ENCODE measurements around the gene LCTL.
"Not testable (repeated sequence)": the region's sequence is repeated elsewhere in the genome, so short reads cannot be mapped to it uniquely, and the experiment has no call there.

LCTL gene

DNA sequence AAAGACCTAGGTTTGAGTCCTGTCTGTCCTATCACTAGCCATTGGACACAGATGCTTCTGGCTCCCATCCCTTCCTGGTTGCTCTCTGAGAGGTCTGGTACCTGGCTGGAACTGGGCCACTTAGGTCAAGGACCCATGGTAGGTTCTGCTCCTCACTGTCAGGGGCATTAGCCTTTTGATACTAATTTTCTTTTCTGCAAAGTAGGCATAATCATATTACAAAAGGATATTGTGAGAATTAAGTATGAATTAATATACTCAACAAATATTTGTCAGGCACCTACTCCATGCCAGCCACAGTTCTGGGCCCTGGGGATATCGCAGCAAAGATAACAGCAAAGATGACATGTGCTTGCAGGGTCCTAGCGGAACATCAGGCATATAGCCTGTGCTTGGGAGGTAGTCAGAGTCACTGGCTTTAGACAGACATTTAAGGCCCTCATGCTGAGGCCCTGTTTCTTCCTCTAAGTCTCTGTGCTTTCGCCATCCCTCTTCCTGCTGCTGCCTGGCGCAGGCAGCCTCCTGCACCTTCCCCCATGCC lies 25.6 kb upstream of the LCTL start:
- DNase-seq = no peak

DNA sequence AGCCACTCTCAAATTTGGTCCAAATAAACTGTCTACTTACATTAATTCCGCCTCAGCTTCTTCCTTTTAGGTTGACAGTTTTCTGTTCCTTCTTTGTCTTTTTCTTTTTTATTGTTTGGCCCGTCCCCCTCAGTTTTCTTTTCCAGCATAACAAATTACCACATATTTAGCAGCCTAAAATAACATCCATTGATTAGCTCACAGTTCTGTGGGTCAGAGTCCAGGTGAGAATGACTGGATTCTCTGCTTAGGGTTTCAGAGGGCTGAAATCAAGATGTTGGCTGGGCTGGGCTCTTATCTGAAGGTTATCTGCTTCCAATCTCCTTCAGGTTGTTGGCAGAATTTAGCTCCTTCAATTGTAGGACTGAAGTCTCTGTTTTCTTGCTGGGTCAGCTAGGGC lies 24.6 kb upstream of the LCTL start:
- no peak for DNase-seq

DNA sequence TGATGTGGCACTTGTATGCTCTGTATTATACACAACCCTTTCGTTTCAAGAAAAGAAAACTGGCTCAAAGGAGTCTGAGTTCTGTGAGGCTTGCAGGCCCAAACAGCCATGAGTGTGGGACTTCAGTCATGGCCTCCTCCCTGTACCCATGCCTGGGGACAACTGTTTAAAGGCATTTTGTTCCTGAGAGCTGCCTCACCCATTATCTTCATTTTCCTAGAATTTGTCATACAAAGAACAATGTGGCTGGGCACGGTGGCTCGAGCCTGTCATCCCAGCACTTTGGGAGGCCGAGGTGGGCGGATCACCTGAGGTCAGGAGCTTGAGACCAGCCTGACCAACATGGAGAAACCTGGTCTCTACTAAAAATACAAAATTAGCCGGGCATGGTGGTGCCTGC lies 23.6 kb upstream of the LCTL start:
- not testable (repeated sequence) for DNase-seq

DNA sequence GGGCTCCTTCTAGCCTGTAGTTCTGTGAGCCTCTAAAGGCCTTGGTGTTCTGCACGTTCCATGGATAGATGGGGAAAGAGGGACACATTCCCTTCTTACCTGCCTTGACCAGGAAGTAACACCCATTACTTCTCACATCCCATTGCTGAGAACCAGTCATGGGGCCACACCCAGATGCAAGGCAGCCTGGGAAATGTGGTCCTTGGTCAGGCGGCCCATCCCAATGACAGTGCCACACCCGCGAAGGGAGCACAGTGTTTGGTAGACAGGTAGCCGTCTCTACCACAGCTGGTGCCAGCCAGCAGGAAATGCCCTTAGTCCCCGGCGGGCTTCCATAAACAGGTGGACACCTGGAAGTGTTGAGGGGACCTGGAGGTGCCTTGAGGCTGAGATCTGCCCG lies 23.2 kb upstream of the LCTL start:
- no peak for DNase-seq

DNA sequence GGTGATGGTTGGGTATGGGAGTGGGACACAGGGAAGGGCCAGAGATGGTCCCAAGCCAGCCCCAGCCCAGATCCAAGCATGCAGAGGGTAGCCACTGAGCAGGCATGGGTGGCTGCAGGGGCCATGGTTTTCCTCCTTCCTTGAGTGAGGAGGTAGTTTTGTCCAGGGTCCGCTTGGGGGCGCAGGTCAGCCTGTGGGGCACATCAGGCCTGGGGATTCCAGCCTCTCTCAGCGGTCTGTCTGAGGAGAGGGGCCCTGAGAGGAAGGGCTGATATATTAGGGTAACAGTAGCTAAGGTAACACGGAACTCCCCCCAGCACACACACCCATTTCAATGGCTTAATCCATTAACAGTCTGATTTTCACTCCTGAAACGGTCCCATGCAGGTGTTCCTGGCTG lies 22.7 kb upstream of the LCTL start:
- no peak for DNase-seq

DNA sequence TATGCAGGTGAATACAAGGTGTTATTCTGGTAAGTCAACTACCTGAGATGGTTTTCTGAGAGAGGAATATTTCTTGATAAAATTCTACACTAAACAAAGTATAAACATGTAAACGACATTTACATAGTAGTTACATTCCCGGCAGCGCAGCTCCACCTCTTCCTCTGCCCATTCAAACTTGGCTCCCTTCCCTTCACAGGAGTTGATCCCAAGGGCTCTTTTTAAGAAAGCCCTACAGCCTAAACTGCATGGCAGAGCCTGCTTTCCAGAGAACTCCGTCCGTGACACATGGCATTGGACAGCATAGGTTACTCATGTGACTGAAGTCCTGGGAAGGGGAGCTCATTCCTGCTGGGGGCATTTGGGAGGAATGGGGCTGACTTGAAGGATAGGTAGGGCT lies 22.0 kb upstream of the LCTL start:
- no peak for DNase-seq

DNA sequence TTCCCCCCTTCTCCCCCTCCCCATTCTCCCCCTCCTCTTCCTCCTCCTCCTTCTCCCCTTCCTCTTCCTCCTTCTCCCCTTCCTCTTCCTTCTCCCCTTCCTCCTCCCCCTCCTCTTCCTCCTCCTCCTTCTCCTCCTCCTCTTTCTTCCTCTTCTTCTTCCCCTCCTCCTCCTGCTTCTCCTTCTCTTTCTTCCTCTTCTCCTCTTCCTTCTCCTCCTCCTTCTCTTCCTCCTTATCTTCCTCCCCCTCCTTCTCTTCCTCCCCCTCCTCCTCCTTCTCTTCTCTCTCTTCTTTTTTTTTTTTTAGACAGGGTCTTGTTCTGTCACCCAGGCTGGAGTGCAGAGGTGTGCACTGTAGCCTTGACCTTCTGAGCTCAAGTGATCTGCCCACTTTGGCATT lies 21.2 kb upstream of the LCTL start:
- no peak for DNase-seq

DNA sequence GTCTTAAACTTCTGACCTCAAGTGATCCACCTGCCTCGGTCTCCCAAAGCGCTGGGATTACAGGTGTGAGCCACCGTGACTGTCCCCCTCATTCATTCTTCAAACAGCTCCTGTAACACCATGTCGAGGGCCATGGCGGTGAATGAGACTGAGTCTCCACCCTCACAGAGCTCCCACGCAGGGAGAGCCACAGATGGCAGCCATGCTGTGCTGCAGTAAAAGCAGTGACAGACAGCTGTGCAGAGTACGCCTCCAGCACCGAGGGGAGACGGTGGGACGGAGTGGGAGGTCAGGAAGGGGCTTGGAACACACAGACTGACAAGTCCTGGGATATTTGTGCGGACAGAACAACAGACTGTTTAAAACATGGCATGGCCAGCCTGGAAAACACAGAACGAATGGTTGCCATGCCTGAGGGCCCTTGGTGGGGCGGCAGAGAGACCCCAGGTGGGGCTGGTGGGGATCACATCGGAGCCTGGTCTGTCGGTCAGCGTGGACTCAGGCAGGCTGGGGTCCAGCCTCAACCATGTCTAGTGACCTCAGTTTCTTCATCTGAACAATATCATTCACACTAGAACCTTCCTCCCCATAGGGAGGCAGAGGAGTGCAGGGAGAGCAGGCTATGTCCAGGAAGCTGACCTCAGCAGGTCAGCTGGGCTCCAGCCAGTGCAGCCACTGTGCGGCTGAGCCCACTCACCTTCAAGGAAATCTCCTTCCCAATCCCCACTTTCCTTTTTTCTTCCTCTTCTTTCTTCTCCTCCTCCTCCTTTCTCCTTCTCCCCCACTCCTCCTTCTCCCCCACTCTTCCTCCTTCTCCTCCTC lies 20.6 kb upstream of the LCTL start:
- no peak for DNase-seq

DNA sequence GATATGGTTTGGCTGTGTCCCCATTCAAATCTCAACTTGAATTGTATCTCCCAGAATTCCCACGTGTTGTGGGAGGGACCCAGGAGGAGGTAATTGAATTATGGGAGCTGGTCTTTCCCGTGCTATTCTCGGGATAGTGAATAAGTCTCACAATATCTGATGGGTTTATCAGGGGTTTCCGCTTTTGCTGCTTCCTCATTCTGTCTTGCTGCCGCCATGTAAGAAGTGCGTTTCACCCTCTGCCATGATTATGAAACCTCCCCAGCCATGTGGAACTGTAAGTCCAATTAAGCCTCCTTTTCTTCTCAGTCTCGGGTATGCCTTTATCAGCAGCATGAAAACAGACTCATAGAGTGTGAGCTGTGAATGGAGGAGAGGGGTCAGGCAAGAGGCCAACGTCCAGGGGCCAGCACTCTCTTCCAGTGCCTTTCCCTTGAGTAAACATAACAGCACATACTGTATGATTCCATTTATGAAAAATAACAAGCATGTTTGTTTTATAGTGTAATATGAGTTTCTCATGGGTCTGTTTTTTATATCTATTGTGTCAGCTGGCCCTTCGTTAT lies 16.3 kb upstream of the LCTL start:
- no peak for DNase-seq

DNA sequence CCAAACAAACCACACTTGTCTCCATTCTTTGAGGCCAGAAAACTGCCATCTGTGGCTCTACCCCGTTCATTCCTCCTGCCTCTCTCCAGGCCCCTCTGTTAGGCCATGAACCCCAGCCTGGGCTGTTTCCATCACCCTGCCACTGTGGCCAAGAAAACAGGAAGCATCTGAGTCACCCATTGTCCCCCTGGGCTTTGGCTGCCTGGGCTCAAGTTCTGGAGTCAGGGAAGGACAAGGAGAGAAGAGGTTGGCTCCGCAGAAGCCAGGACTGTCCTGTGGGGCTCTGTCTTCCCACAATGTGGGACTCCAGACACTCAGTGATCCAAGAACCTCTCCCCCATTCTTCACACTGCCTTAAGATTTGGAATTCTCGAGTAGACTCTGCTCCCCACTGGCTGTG lies 14.8 kb upstream of the LCTL start:
- DNase-seq = no peak

DNA sequence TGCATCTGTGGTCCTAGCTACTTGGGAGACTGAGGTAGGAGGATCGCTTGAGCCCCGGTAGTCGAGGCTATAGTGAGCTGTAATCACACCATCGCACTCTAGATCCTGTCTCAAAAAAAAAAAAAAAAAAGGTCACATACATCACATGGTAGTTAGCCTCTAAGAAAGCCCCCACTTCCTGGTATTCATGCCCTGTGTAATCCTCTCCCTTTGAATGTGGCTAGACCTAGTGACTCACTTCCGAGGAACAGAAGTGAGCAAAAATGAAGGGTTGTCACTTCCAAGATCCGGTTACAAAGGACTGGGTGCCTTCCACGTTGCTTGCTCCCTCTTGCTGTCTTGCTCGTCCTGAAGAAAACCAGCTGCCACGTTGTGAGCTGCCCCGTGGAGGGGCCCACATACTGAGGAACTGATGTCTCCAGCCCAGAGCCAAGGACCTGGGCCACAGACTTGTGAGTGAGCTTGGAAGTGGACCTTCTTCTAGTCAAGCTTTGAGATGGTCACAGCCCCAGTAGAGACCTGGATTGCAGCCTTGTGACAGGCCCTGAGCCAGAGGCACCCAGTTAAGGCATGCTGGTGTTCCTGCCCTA lies 12.6 kb upstream of the LCTL start:
- no peak for DNase-seq

DNA sequence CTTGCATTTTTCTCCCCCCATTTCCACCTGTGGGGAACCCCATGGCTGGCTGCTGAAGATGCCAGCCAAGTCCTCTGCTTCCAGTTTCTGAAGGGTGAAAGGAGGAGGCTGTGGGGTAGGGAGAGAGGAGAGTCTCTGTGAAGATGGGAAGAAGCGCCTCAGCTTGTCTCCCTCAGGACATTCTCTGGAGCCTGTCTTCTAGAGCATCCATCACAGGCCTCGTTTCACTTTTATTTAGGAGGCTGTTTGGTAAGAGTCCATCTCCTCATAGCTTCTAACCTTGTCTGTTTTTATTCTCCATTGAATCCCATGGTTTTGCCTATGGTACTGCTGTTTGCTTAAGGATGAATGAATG lies 8.8 kb upstream of the LCTL start:
- DNase-seq = no peak

DNA sequence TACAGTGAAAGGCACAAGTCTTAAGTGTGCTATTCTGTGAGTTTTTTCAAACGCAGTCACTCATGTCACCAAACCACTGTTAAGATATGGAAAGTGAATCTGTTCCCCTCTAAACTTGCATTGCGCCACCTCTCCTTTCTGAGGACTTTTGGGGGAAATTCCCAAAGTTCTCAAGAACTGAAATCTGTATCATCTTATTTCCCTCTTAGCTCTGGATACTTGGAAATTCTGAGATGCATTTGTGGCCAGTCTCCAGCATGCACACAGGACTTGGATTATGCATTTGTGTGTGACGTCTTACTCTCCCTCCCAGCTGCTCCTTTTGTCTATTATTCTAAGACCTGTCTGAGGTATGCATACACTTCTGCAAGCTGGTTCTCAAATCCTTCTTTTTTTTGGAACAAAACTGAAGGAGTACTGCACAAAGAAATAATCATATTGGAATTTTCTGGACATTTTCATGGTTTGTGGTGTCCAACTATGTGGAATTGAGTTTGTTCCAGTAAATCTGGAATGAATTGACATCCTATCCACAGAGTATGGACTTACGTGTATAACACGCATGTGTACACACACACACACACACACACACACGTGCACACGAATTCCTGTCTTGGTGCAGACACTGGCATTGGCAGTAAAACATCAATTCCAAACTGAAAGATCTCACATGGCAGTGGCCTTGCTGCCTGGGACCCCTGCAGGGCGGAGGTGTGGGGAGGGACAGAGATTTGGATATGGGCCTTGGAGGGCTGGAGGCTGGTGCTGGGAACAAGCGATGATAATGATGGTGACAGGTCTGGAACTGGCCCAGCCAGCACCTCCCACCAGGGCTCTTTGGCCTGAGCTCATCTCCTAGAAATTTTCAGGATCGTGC lies 8.2 kb upstream of the LCTL start:
- no peak for DNase-seq

DNA sequence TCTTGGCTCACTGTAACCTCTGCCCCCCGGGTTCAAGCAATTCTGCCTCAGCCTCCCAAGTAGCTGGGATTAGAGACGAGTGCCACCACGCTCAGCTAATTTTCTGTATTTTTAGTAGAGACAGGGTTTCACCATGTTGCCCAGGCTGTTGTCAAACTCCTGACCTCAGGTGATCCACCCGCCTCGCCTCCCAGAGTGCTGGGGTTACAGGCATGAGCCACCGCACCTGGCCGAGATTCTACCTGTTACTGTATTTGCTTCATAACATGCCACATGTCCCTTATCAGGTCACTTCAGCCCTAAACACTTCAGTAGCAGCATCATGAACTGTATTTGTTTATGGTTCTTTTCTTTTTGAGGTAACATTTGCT lies 7.5 kb upstream of the LCTL start:
- no peak for DNase-seq

DNA sequence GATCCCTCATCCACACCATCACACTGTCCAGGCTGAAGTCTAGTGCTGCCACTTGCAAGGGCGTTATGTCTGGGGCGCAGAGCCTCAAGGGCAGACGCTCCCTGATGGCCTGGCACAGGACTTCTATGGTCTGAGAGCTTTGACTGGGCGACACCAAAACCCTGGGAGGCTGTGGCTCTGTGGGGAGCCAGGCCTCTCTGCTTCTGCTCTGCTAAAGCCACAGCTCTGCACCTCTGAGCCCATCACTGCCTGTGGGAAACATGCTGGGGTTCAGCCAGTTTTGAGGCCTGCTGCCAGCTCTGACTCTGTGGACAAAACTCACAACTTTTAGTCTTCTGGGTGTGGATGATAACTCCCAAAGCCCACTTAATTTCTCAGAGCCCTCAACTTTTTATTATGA lies 6.3 kb upstream of the LCTL start:
- DNase-seq = no peak

DNA sequence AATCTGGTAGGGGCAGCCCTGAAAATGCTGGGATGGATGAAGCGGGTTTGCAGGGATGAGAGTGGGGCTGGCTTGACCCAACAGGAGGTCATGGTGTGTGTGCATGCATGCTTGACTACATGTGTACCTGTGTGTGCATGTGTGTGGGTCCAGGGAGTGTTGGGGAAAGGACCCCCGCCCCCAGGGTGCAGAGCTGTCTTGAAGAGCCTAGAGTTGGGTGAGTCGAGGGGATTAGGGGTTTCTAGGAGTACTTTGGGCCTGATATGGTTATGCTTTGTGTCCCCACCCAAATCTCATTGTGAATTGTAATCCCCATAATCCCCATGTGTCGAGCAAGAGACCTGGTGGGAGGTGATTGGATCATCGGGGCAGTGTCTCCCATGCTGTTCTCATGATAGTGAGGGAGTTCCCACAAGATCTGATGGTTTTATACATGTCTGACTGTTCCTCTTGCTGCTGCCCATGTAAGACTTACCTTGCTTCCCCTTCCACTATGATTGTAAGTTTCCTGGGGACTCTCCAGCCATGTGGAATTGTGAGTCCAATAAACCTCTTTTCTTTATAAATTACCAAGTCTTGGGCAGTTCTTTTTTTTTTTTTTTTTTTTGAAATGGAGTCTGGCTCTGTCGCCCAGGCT lies 5.2 kb upstream of the LCTL start:
- no peak for DNase-seq

DNA sequence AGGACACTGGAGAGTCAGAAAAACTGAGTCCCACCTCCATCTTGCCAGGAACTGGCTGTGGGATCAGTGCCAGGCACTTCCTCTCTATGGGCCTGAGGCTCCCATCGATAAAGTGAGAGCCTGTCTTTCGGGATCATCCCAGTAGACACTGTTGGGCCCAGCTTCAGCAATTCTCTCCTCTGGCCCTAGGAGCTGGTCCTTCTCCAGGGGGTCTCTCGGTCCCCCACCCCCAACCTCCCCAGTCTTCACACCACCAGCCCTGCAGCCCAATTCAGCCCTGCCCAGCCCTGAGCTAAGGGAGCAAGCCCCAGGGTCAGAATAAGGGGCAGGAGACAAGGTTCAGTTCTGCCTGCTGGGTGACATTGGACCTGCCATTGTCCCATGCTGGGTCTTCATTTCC lies 4.5 kb upstream of the LCTL start:
- no peak for DNase-seq

DNA sequence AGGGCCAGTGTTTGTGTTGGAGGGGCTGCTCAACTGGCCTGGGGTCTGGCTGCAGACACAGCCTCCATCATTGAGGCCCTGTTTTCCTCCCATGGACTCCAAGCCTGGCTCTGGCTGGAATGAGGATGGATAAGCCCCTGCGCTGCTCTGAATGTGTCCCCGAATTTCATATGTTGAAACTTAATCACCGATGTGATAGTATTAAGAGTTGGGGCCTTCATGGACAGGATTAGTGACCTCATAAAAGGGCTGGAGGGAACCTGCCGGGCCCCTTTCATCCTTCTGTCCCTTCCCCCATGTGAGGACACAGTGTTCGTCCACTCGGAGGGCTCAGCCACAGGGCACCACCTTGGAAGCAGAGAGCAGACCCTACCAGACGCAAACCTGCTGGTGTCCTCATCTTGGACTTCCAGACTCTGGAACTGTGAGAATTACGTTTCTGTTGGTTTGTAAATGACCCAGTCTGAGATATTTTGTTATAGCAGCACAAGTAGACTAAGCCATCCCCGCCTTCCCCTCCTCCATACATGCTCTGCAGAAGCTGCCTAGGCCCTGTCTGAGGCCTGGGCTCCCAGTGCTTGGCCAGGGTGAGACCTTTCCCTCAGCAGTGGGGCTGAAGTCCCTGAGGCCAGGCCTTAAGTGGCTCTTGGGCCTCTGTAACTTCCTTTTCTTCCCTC lies 3.8 kb upstream of the LCTL start:
- no peak for DNase-seq

DNA sequence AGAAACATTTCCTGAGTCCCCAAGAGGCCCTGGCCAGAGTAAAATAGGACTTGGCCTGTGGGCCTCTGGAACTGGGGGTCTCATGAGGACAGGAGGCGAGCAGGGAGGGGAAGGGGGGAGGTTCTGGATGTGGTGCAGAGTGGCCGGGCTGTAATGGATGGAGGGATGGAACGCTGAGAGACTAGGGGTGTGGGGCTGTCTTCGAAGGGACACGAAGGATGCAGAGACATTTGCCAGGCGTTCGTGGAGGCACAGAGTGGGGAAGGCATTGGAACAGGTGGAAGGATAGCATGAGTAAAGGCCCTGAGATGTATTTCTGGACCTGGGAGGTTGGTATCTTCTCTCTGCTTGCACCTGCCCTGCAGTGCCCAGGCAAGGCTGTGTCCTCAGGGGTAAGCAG lies 2.1 kb upstream of the LCTL start:
- DNase-seq = no peak

DNA sequence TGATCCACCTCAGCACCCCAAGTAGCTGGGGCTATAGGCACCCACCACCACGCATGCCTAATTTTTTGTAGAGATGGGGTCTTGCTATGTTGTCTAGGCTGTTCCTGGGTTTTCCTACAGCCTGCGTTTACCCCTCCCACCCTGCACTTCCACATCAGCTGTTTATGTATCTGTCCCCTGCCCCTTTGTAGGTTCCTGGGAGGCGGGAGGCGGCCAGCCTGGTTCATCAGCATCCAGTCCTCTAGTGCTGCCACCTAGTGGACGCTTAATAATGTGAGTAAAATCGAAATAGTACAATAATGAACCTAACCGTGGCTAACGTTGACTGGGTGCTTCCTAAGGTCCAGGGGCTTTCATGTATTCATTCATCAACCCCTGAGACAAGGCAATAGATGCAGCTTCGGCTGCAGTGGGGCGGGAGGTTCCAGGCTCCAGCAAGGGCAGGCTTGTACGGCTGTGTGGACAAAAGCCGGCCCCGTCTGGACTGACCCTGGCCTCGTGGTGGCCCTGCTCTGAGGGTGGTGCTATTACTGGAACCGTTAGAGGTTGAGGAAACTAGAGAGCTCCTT lies 1.2 kb upstream of the LCTL start:
- DNase-seq = peak; percentile 55

DNA sequence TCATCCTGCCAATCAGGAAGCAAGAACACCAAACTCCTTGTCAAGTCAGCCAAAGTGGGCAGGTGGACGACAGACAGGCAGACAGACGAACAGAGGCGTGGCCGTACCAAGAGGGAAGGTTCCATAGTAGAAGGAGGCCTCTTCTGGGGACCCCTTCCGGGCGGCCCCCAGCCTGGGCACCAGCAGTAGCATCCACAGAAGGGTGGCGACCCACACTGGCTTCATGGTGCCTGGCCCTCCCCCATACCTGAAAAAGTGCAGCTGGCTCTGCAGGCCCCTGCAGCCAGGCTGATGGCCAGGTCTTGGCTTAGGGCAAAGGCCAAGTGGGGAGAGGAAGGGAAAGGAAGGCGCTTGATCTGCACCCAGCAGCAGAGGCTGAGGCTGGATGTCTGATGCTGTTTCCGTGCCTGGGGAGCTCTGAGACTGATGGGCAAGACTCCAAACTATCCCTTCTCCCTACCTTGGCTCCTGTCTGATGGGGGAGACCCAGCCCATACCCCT lies 607 bp downstream of the LCTL start:
- no peak for DNase-seq

Data from kidney glomerular epithelial cell (primary cell).